Islet precursor cell (in vitro differentiated cells): ENCODE results near the gene TBX15.
"Not testable (repeated sequence)": the region's sequence is repeated elsewhere in the genome, so short reads cannot be mapped to it uniquely, and the experiment has no call there.

ENCODE experiments used
- DNase-seq: peaks from one replicate; pipeline ENCODE4 v3.0.0-alpha.2; 2018

TBX15 gene

GRCh38 chr1:118923319-118923718 lies 64.8 kb downstream of the TBX15 start:
- DNase-seq, result no peak

GRCh38 chr1:118921994-118922393 lies 66.1 kb downstream of the TBX15 start:
- no peak for DNase-seq

GRCh38 chr1:118920124-118920717 lies 67.9 kb downstream of the TBX15 start:
- no peak for DNase-seq

GRCh38 chr1:118918940-118919259 lies 69.2 kb downstream of the TBX15 start:
- DNase-seq, result no peak

GRCh38 chr1:118918230-118918939 lies 69.8 kb downstream of the TBX15 start:
- DNase-seq, result no peak

GRCh38 chr1:118916346-118916745 lies 71.8 kb downstream of the TBX15 start:
- DNase-seq, result not testable (repeated sequence)

- no peak for DNase-seq
Observed at GRCh38 chr1:118914379-118915161, 73.6 kb downstream of the TBX15 start.

- no peak for DNase-seq
Observed at GRCh38 chr1:118913818-118914217, 74.3 kb downstream of the TBX15 start.

- DNase-seq, result no peak
Observed at GRCh38 chr1:118912574-118912973, 75.6 kb downstream of the TBX15 start.

- no peak for DNase-seq
Observed at GRCh38 chr1:118911571-118911970, 76.6 kb downstream of the TBX15 start.

GRCh38 chr1:118907466-118907865 lies 80.7 kb downstream of the TBX15 start:
- no peak for DNase-seq

- no peak for DNase-seq
Observed at GRCh38 chr1:118905671-118906070, 82.5 kb downstream of the TBX15 start.

- no peak for DNase-seq
Observed at GRCh38 chr1:118905196-118905595, 82.9 kb downstream of the TBX15 start.

- no peak for DNase-seq
Observed at GRCh38 chr1:118902711-118903191, 85.4 kb downstream of the TBX15 start.

GRCh38 chr1:118902299-118902698 lies 85.8 kb downstream of the TBX15 start:
- no peak for DNase-seq

- no peak for DNase-seq
Observed at GRCh38 chr1:118900643-118901440, 87.3 kb downstream of the TBX15 start.

GRCh38 chr1:118899340-118899739 lies 88.8 kb downstream of the TBX15 start:
- DNase-seq, result no peak

GRCh38 chr1:118898712-118899111 lies 89.4 kb downstream of the TBX15 start:
- no peak for DNase-seq

GRCh38 chr1:118896416-118896815 lies 91.7 kb downstream of the TBX15 start:
- DNase-seq, result no peak

- DNase-seq, result no peak
Observed at GRCh38 chr1:118894836-118895235, 93.3 kb downstream of the TBX15 start.

GRCh38 chr1:118890851-118891384 lies 97.2 kb downstream of the TBX15 start:
- DNase-seq, result no peak

- no peak for DNase-seq
Observed at GRCh38 chr1:118884946-118885345, 103.2 kb downstream of the TBX15 start.

- no peak for DNase-seq
Observed at GRCh38 chr1:118881751-118882150, 106.4 kb downstream of the TBX15 start.
